Natural killer cell (primary cell): Measurements from ENCODE around the gene SRRM4. TPM values are rescaled to one million over a fixed set of nuclear protein-coding genes. Genes with fewer than 3 reads are reported as not detected.

Experiments used
- ATAC-seq, 3 donors: fragments of 150-1000 bp in 2 of 3; fragments of 200-7000 bp in 1 of 3; cut with Tn5 transposase; 1 replicate in 1 of 3; 2 replicates in 2 of 3; pipeline ENCODE4 v1.10.0; 2021; ENCODE audit warnings: mild to moderate bottlenecking in 2 of 3, moderate library complexity in 2 of 3
- DNase-seq, 2 donors: peaks; one replicate each; pipeline versions ENCODE4 v3.0.0 to v3.0.0-alpha.2; 2013 to 2021; ENCODE audit warnings: mixed read lengths in 1 of 2
- H3K27ac ChIP-seq: one replicate; pipeline ENCODE4 v1.5.1; 2013; ENCODE audit warnings: mild to moderate bottlenecking, low read length
- H3K27me3 ChIP-seq: one replicate; pipeline ENCODE4 v1.6.1; 2013; ENCODE audit warnings: low read length; ENCODE audit not compliant: control insufficient read depth, insufficient read depth
- H3K36me3 ChIP-seq: one replicate; pipeline ENCODE4 v1.6.1; 2013; ENCODE audit warnings: low read length; ENCODE audit not compliant: control insufficient read depth, insufficient read depth
- H3K4me1 ChIP-seq: one replicate; pipeline ENCODE4 v1.6.1; 2013; ENCODE audit warnings: low read length; ENCODE audit not compliant: control insufficient read depth, insufficient read depth
- H3K4me3 ChIP-seq: one replicate; pipeline ENCODE4 v1.5.1; 2013; ENCODE audit warnings: low read length
- H3K9me3 ChIP-seq: one replicate; pipeline ENCODE4 v1.6.1; 2013; ENCODE audit warnings: low read length; ENCODE audit not compliant: control insufficient read depth, insufficient read depth
- H3K27ac Mint-ChIP-seq, 2 donors: one replicate each; pipeline ENCODE4 v1.8.0; 2022; ENCODE audit warnings: mild to moderate bottlenecking in 2 of 2, mixed read lengths in 2 of 2, moderate library complexity in 1 of 2
- H3K27me3 Mint-ChIP-seq, 2 donors: one replicate each; pipeline ENCODE4 v1.8.0; 2022; ENCODE audit warnings: low read depth in 2 of 2, mixed read lengths in 2 of 2
- H3K36me3 Mint-ChIP-seq: one replicate; pipeline ENCODE4 v1.8.0; 2022; ENCODE audit warnings: mixed read lengths
- H3K4me1 Mint-ChIP-seq, 2 donors: one replicate each; pipeline ENCODE4 v1.8.0; 2022; ENCODE audit warnings: mixed read lengths in 2 of 2
- H3K4me3 Mint-ChIP-seq: one replicate; pipeline ENCODE4 v1.8.0; 2022; ENCODE audit warnings: mild to moderate bottlenecking, moderate library complexity, mixed read lengths
- H3K9me3 Mint-ChIP-seq, 2 donors: one replicate each; pipeline ENCODE4 v1.8.0; 2022; ENCODE audit warnings: mixed read lengths in 2 of 2
- CTCF ChIP-seq: fragments of 200-600 bp; IDR thresholded peaks from one replicate; pipeline ENCODE4 v1.8.0; 2022; ENCODE audit warnings: antibody characterized with exemption
- WGBS: methylation state at CpG from one replicate; pipeline ENCODE4 v1.1.7; 2013; ENCODE audit warnings: missing lambda C conversion rate; ENCODE audit not compliant: insufficient coverage; 5-methylcytosine and 5-hydroxymethylcytosine counted together
- intact Hi-C: fragments of 100-400 bp; cut with micrococcal nuclease; formaldehyde crosslinking; loops from one replicate; pipeline ENCODE4 v1.14.2; 2022
- total RNA-seq, 4 donors: library from RNA; stranded (reverse); fragments of 120-200 nt in 1 of 4; gene quantifications; one replicate each; pipeline versions ENCODE4 v1.2.3 to v1.2.4, GENCODE V29; 2013 to 2022

The SRRM4 gene
- total RNA-seq, 3 donors from 2014 or later (not counting 1 experiment from before 2014, with no cell fraction given) = not detected

GRCh38 chr12:119181202-119181601, 199.9 kb downstream of the SRRM4 start:
- no peaks in the 10 kb centered on the region for H3K4me1 ChIP-seq
- H3K9me3 Mint-ChIP-seq = no peaks in the 10 kb centered on the region
- no peaks in the 10 kb centered on the region for H3K4me1 Mint-ChIP-seq
- H3K27ac ChIP-seq = no peak overlapping the region
- intact Hi-C loops = no loop called here
- DNase-seq (no peak), ATAC-seq (no peak)
- H3K9me3 ChIP-seq = no peaks in the 10 kb centered on the region
- peaks cover 12 to 17% of the 10 kb centered on the region in 2 donors for H3K27me3 Mint-ChIP-seq
- H3K36me3 Mint-ChIP-seq = no peaks in the 10 kb centered on the region
- H3K4me3 Mint-ChIP-seq = no peak overlapping the region
- TF ChIP-seq CTCF = no peak
- no peak overlapping the region for H3K27ac Mint-ChIP-seq
- WGBS = 77% methylated on average over 2 of the region's 2 CpGs
- H3K4me3 ChIP-seq = no peak overlapping the region
- H3K36me3 ChIP-seq = no peaks in the 10 kb centered on the region
- peaks cover 4% of the 10 kb centered on the region for H3K27me3 ChIP-seq

GRCh38 chr12:119181944-119182343, 200.6 kb downstream of the SRRM4 start:
- H3K4me1 Mint-ChIP-seq = no peaks in the 10 kb centered on the region
- intact Hi-C loops = no loop called here
- no peaks in the 10 kb centered on the region for H3K4me1 ChIP-seq
- peaks cover 10% of the 10 kb centered on the region in 2 donors for H3K27me3 Mint-ChIP-seq
- no peak overlapping the region for H3K27ac ChIP-seq
- no peak overlapping the region for H3K27ac Mint-ChIP-seq
- WGBS = 77% methylated on average over 3 of the region's 3 CpGs
- peaks cover 4% of the 10 kb centered on the region for H3K27me3 ChIP-seq
- no peak overlapping the region for H3K4me3 Mint-ChIP-seq
- DNase-seq (no peak), ATAC-seq (no peak)
- no peaks in the 10 kb centered on the region for H3K9me3 ChIP-seq
- TF ChIP-seq CTCF = no peak
- H3K36me3 ChIP-seq = no peaks in the 10 kb centered on the region
- no peaks in the 10 kb centered on the region for H3K36me3 Mint-ChIP-seq
- H3K9me3 Mint-ChIP-seq = no peaks in the 10 kb centered on the region
- H3K4me3 ChIP-seq = no peak overlapping the region

- 100% methylated on average over 1 of the region's 5 CpGs for WGBS
- H3K4me3 Mint-ChIP-seq = no peak overlapping the region
- Histone ChIP-seq H3K4me3 (no peak overlapping the region), H3K9me3 (no peaks in the 10 kb centered on the region), H3K36me3 (no peaks in the 10 kb centered on the region), H3K27ac (no peak overlapping the region), H3K4me1 (no peaks in the 10 kb centered on the region), H3K27me3 (peaks cover 4% of the 10 kb centered on the region)
- no peaks in the 10 kb centered on the region for H3K36me3 Mint-ChIP-seq
- no peak for TF ChIP-seq CTCF
- intact Hi-C loops = no loop called here
- DNase-seq (no peak), ATAC-seq (no peak)
- no peaks in the 10 kb centered on the region for H3K4me1 Mint-ChIP-seq
- H3K9me3 Mint-ChIP-seq = no peaks in the 10 kb centered on the region
- H3K27me3 Mint-ChIP-seq = peaks cover 6 to 9% of the 10 kb centered on the region in 2 donors
- H3K27ac Mint-ChIP-seq = no peak overlapping the region
Measured at GRCh38 chr12:119182701-119183493, 201.6 kb downstream of the SRRM4 start.
